Trophoblast cell (in vitro differentiated cells and primary cell): ENCODE results near the gene DYNLT1.

ENCODE experiments used
- DNase-seq, 2 donors: peaks; one replicate each; pipeline ENCODE4 v3.0.0-alpha.2; 2016
- H2AFZ ChIP-seq: 2 replicates; pipeline ENCODE4 v1.6.1; 2013; ENCODE audit warnings: low read length, moderate library complexity, mild to moderate bottlenecking; ENCODE audit not compliant: insufficient read depth, poor library complexity
- H2AK5ac ChIP-seq: 2 replicates; pipeline ENCODE4 v1.6.1; 2013; ENCODE audit warnings: mild to moderate bottlenecking, low read length
- H2BK120ac ChIP-seq: 2 replicates; pipeline ENCODE4 v1.6.1; 2013; ENCODE audit warnings: low read length, mild to moderate bottlenecking, moderate library complexity; ENCODE audit not compliant: insufficient read depth, poor library complexity
- H2BK12ac ChIP-seq: 2 replicates; pipeline ENCODE4 v1.6.1; 2013; ENCODE audit warnings: mild to moderate bottlenecking, low read length, moderate library complexity
- H2BK5ac ChIP-seq: 2 replicates; pipeline ENCODE4 v1.6.1; 2013; ENCODE audit warnings: low read length, low read depth, moderate library complexity, mild to moderate bottlenecking; ENCODE audit not compliant: poor library complexity
- H3K14ac ChIP-seq: 2 replicates; pipeline ENCODE4 v1.6.1; 2013; ENCODE audit warnings: mild to moderate bottlenecking, low read length
- H3K18ac ChIP-seq: 2 replicates; pipeline ENCODE4 v1.6.1; 2013; ENCODE audit warnings: mild to moderate bottlenecking, low read length
- H3K23ac ChIP-seq: 2 replicates; pipeline ENCODE4 v1.6.1; 2013; ENCODE audit warnings: low read length
- H3K27ac ChIP-seq: 2 replicates; pipeline ENCODE4 v1.5.1; 2013; ENCODE audit warnings: low read depth, mild to moderate bottlenecking, inconsistent platforms, low read length, moderate library complexity
- H3K27me3 ChIP-seq: 2 replicates; pipeline ENCODE4 v1.6.1; 2013; ENCODE audit warnings: inconsistent platforms, mild to moderate bottlenecking, low read length, moderate library complexity; ENCODE audit not compliant: insufficient read depth
- H3K36me3 ChIP-seq, 2 experiments: 1 replicate in 1 of 2; 2 replicates in 1 of 2; pipeline ENCODE4 v1.6.1; 2013; ENCODE audit warnings: low read length in 2 of 2, mild to moderate bottlenecking in 2 of 2, moderate library complexity in 1 of 2; ENCODE audit not compliant: insufficient read depth in 2 of 2, control insufficient read depth in 1 of 2
- H3K4ac ChIP-seq: 2 replicates; pipeline ENCODE4 v1.6.1; 2013; ENCODE audit warnings: low read depth, mild to moderate bottlenecking, low read length, moderate library complexity
- H3K4me1 ChIP-seq, 2 experiments: 1 replicate in 1 of 2; 2 replicates in 1 of 2; pipeline ENCODE4 v1.6.1; 2013; ENCODE audit warnings: low read length in 2 of 2, mild to moderate bottlenecking in 2 of 2, moderate library complexity in 1 of 2; ENCODE audit not compliant: insufficient read depth in 2 of 2, control insufficient read depth in 1 of 2
- H3K4me2 ChIP-seq: 2 replicates; pipeline ENCODE4 v1.6.1; 2013; ENCODE audit warnings: inconsistent platforms, mild to moderate bottlenecking, low read length, moderate library complexity
- H3K4me3 ChIP-seq: 2 replicates; pipeline ENCODE4 v1.5.1; 2013; ENCODE audit warnings: mild to moderate bottlenecking, low read depth, low read length, inconsistent platforms
- H3K79me1 ChIP-seq: one replicate; pipeline ENCODE4 v1.6.1; 2013; ENCODE audit warnings: low read length
- H3K79me2 ChIP-seq: 2 replicates; pipeline ENCODE4 v1.6.1; 2013; ENCODE audit warnings: low read length, mild to moderate bottlenecking; ENCODE audit not compliant: control insufficient read depth, insufficient read depth, poor library complexity
- H3K9ac ChIP-seq: 2 replicates; pipeline ENCODE4 v1.6.1; 2013; ENCODE audit warnings: mild to moderate bottlenecking, low read length
- H3K9me3 ChIP-seq: 2 replicates; pipeline ENCODE4 v1.6.1; 2013; ENCODE audit warnings: low read depth, mild to moderate bottlenecking, control low read depth, inconsistent platforms, low read length; ENCODE audit not compliant: insufficient read depth
- H4K12ac ChIP-seq: 2 replicates; pipeline ENCODE4 v1.6.1; 2013; ENCODE audit warnings: low read depth, mild to moderate bottlenecking, low read length, moderate library complexity
- H4K8ac ChIP-seq: 2 replicates; pipeline ENCODE4 v1.6.1; 2013; ENCODE audit warnings: low read depth, mild to moderate bottlenecking, low read length, moderate library complexity
- H4K91ac ChIP-seq: one replicate; pipeline ENCODE4 v1.6.1; 2013; ENCODE audit warnings: low read depth, mild to moderate bottlenecking, low read length, moderate library complexity
- WGBS: extraction: QIAGEN DNeasy Blood & Tissue Kit; methylation state at CpG from one replicate; pipeline ENCODE4 v1.1.7; 2013; ENCODE audit warnings: missing lambda C conversion rate; ENCODE audit not compliant: insufficient read length, insufficient coverage; ENCODE audit errors: extremely low coverage; 5-methylcytosine and 5-hydroxymethylcytosine counted together

DYNLT1 gene

GRCh38 chr6:158597565-158597964, 47.0 kb downstream of the DYNLT1 start:
- WGBS, result no CpG with 5 or more reads among the region's 4 CpGs
- no peak overlapping the region for H3K27ac ChIP-seq
- no peak overlapping the region for H3K9ac ChIP-seq
- H3K4me2 ChIP-seq, result no peak overlapping the region
- H3K9me3 ChIP-seq, result no peaks in the 10 kb centered on the region
- no peak overlapping the region for H2AFZ ChIP-seq
- no peak overlapping the region for H3K4ac ChIP-seq
- no peak overlapping the region for H4K91ac ChIP-seq
- no peak overlapping the region for H3K23ac ChIP-seq
- H3K14ac ChIP-seq, result no peak overlapping the region
- H3K4me1 ChIP-seq, result peaks cover 4 to 8% of the 10 kb centered on the region in 2 experiments
- H2BK12ac ChIP-seq, result no peak overlapping the region
- no peaks in the 10 kb centered on the region for H3K79me2 ChIP-seq
- DNase-seq, result no peak
- H2BK120ac ChIP-seq, result no peak overlapping the region
- no peak overlapping the region for H4K12ac ChIP-seq
- no peaks in the 10 kb centered on the region for H3K79me1 ChIP-seq
- H4K8ac ChIP-seq, result no peak overlapping the region
- H3K27me3 ChIP-seq, result no peaks in the 10 kb centered on the region
- H2AK5ac ChIP-seq, result no peak overlapping the region
- H3K36me3 ChIP-seq, result peaks cover 19 to 29% of the 10 kb centered on the region in 2 experiments
- H3K18ac ChIP-seq, result no peak overlapping the region
- no peak overlapping the region for H3K4me3 ChIP-seq
- no peak overlapping the region for H2BK5ac ChIP-seq

GRCh38 chr6:158596861-158597260, 47.7 kb downstream of the DYNLT1 start:
- H4K12ac ChIP-seq, result no peak overlapping the region
- H3K14ac ChIP-seq, result no peak overlapping the region
- no peak overlapping the region for H3K4me3 ChIP-seq
- H2BK5ac ChIP-seq, result no peak overlapping the region
- no peak overlapping the region for H2BK120ac ChIP-seq
- H3K9me3 ChIP-seq, result no peaks in the 10 kb centered on the region
- H3K23ac ChIP-seq, result no peak overlapping the region
- no peak overlapping the region for H3K18ac ChIP-seq
- no peak overlapping the region for H3K27ac ChIP-seq
- H3K36me3 ChIP-seq, result peaks cover 23 to 34% of the 10 kb centered on the region in 2 experiments
- H3K27me3 ChIP-seq, result no peaks in the 10 kb centered on the region
- no peak overlapping the region for H4K91ac ChIP-seq
- H3K4ac ChIP-seq, result no peak overlapping the region
- no peak for DNase-seq
- H3K4me2 ChIP-seq, result no peak overlapping the region
- no peak overlapping the region for H3K9ac ChIP-seq
- no CpG with 5 or more reads among the region's 6 CpGs for WGBS
- no peak overlapping the region for H2AFZ ChIP-seq
- H3K79me2 ChIP-seq, result no peaks in the 10 kb centered on the region
- no peak overlapping the region for H4K8ac ChIP-seq
- no peak overlapping the region for H2AK5ac ChIP-seq
- peaks cover 4 to 8% of the 10 kb centered on the region in 2 experiments for H3K4me1 ChIP-seq
- H3K79me1 ChIP-seq, result no peaks in the 10 kb centered on the region
- H2BK12ac ChIP-seq, result no peak overlapping the region

GRCh38 chr6:158595223-158595622, 49.3 kb downstream of the DYNLT1 start:
- Histone ChIP-seq H3K79me1 (no peaks in the 10 kb centered on the region), H4K12ac (no peak overlapping the region), H3K36me3 (peaks cover 30 to 44% of the 10 kb centered on the region in 2 experiments), H3K14ac (no peak overlapping the region), H3K4me3 (no peak overlapping the region), H3K27me3 (no peaks in the 10 kb centered on the region), H2BK5ac (no peak overlapping the region), H4K8ac (no peak overlapping the region), H3K27ac (no peak overlapping the region), H3K4me1 (peaks cover 4 to 8% of the 10 kb centered on the region in 2 experiments), H3K9ac (no peak overlapping the region), H2AK5ac (no peak overlapping the region), H3K4ac (no peak overlapping the region), H2AFZ (no peak overlapping the region), H3K18ac (no peak overlapping the region), H2BK12ac (no peak overlapping the region), H3K4me2 (no peak overlapping the region), H3K79me2 (no peaks in the 10 kb centered on the region), H3K9me3 (no peaks in the 10 kb centered on the region), H2BK120ac (no peak overlapping the region), H4K91ac (no peak overlapping the region), H3K23ac (no peak overlapping the region)
- peak in 1 of 2 donors; percentile 29 for DNase-seq
- no CpG with 5 or more reads among the region's 5 CpGs for WGBS

- no peak overlapping the region for H2AK5ac ChIP-seq
- no peak overlapping the region for H3K23ac ChIP-seq
- no CpG with 5 or more reads among the region's 3 CpGs for WGBS
- H4K8ac ChIP-seq, result no peak overlapping the region
- H3K4me1 ChIP-seq, result peaks cover 0 to 4% of the 10 kb centered on the region in 2 experiments
- H3K4me2 ChIP-seq, result no peak overlapping the region
- no peaks in the 10 kb centered on the region for H3K9me3 ChIP-seq
- no peak overlapping the region for H3K4ac ChIP-seq
- DNase-seq, result no peak
- no peak overlapping the region for H4K91ac ChIP-seq
- H3K79me2 ChIP-seq, result no peaks in the 10 kb centered on the region
- H2BK5ac ChIP-seq, result no peak overlapping the region
- H3K79me1 ChIP-seq, result no peaks in the 10 kb centered on the region
- H3K14ac ChIP-seq, result no peak overlapping the region
- H3K36me3 ChIP-seq, result peaks cover 26 to 44% of the 10 kb centered on the region in 2 experiments
- H3K27me3 ChIP-seq, result no peaks in the 10 kb centered on the region
- no peak overlapping the region for H2BK12ac ChIP-seq
- no peak overlapping the region for H3K4me3 ChIP-seq
- H2BK120ac ChIP-seq, result no peak overlapping the region
- H4K12ac ChIP-seq, result no peak overlapping the region
- H3K27ac ChIP-seq, result no peak overlapping the region
- H2AFZ ChIP-seq, result no peak overlapping the region
- H3K9ac ChIP-seq, result no peak overlapping the region
- no peak overlapping the region for H3K18ac ChIP-seq
Measured at GRCh38 chr6:158593670-158594069, 50.9 kb downstream of the DYNLT1 start.
